K562 (cell line): Measurements from ENCODE around the gene FSTL4. TPM values are rescaled to one million over a fixed set of nuclear protein-coding genes. Genes with fewer than 3 reads are reported as not detected.

ENCODE experiments used
- ATAC-seq: fragments of 200-7000 bp; cut with Tn5 transposase; 3 replicates; pipeline ENCODE4 v1.9.1; 2020; ENCODE audit warnings: moderate library complexity
- BruUV-seq: library from RNA; stranded (reverse); fragments of 400-500 nt; replicated peaks from 2 replicates; lab custom pipeline; 2021; lab: Mats Ljungman, UMichigan
- CTCF ChIA-PET: fragments of 300-600 bp; formaldehyde crosslinking; extraction: SDS; loops from one replicate; lab custom pipeline; 2021; ENCODE audit warnings: low intra/inter-chr PET ratio; lab: Yijun Ruan, JAX
- POLR2A ChIA-PET: fragments of 300-600, 350-650 bp; sonication (Branson Sonifier 250); formaldehyde crosslinking; extraction: SDS; loops from one replicate; lab custom pipeline; 2021; ENCODE audit warnings: antibody characterized with exemption, inconsistent platforms; lab: Yijun Ruan, JAX
- DNase-seq, 4 experiments: peaks; one replicate each; pipeline versions ENCODE4 v3.0.0 to v3.0.0-alpha.2; 2011 to 2018; ENCODE audit warnings: low spot score in 3 of 4, mixed read lengths in 3 of 4; ENCODE audit errors: extremely low read depth in 1 of 4
- FAIRE-seq: peaks from 2 replicates; lab custom pipeline; 2011; peaks lifted over from hg19 to GRCh38; lab: Jason Lieb, UNC
- H2AFZ ChIP-seq: 2 replicates; pipeline ENCODE4 v1.6.0; 2011; ENCODE audit warnings: low read depth, low read length, control low read depth, inconsistent platforms
- H3K27ac ChIP-seq: fragments of 200-600 bp; 3 replicates; pipeline ENCODE4 v1.8.0; 2011; ENCODE audit warnings: low read depth, mild to moderate bottlenecking, control low read depth, inconsistent platforms, low read length, moderate library complexity, mixed read lengths; ENCODE audit errors: extremely low read depth
- H3K27me3 ChIP-seq, 2 experiments: fragments of 300-600 bp in 1 of 2; 2 replicates in 1 of 2; 3 replicates in 1 of 2; pipeline versions ENCODE4 v1.6.0 to v1.8.0; 2011; ENCODE audit warnings: inconsistent platforms in 2 of 2, low read length in 2 of 2, mild to moderate bottlenecking in 1 of 2, mixed read lengths in 1 of 2, moderate library complexity in 1 of 2; ENCODE audit not compliant: control insufficient read depth in 2 of 2, insufficient read depth in 2 of 2
- H3K36me3 ChIP-seq: fragments of 300-600 bp; 3 replicates; pipeline ENCODE4 v1.8.0; 2011; ENCODE audit warnings: mild to moderate bottlenecking, low read length, inconsistent platforms; ENCODE audit not compliant: control insufficient read depth, insufficient read depth
- H3K4me1 ChIP-seq, 2 experiments: fragments of 200-600 bp in 1 of 2; replicated peaks in 1 of 2; 2 replicates in 1 of 2; 3 replicates in 1 of 2; pipeline versions ENCODE4 v1.5.1 to v1.8.0; 2011; ENCODE audit warnings: inconsistent platforms in 2 of 2, low read length in 2 of 2, mild to moderate bottlenecking in 1 of 2, mixed read lengths in 1 of 2, moderate library complexity in 1 of 2; ENCODE audit not compliant: control insufficient read depth in 2 of 2, insufficient read depth in 2 of 2
- H3K4me2 ChIP-seq: 2 replicates; pipeline ENCODE4 v1.6.1; 2011; ENCODE audit warnings: low read length, control low read depth, inconsistent platforms, mixed read lengths; ENCODE audit not compliant: insufficient read depth
- H3K4me3 ChIP-seq: fragments of 200-600 bp; sonication (generic), shearing (Covaris generic); 2 replicates; pipeline ENCODE4 v1.5.1; 2016; ENCODE audit warnings: control low read depth, inconsistent platforms
- H3K79me2 ChIP-seq: fragments of 200-600 bp; 3 replicates; pipeline ENCODE4 v1.8.0; 2011; ENCODE audit warnings: low read length, inconsistent platforms; ENCODE audit not compliant: control insufficient read depth, insufficient read depth
- H3K9ac ChIP-seq, 2 experiments: 2 replicates each; pipeline versions ENCODE4 v1.6.0 to v1.6.1; 2011; ENCODE audit warnings: low read depth in 2 of 2, low read length in 2 of 2, control low read depth in 1 of 2, inconsistent platforms in 1 of 2, mild to moderate bottlenecking in 1 of 2, mixed read lengths in 1 of 2; ENCODE audit not compliant: insufficient read depth in 1 of 2
- H3K9me1 ChIP-seq: one replicate; pipeline ENCODE4 v1.6.0; 2011; ENCODE audit warnings: inconsistent platforms, mild to moderate bottlenecking, low read length, moderate library complexity; ENCODE audit not compliant: control insufficient read depth, insufficient read depth
- H3K9me3 ChIP-seq: replicated peaks from 2 replicates; pipeline ENCODE4 v1.5.1; 2011; ENCODE audit warnings: low read depth, low read length, inconsistent platforms; ENCODE audit not compliant: control insufficient read depth, insufficient read depth
- H4K20me1 ChIP-seq: replicated peaks from 2 replicates; pipeline ENCODE4 v1.6.1; 2011; ENCODE audit warnings: low read length, inconsistent platforms, mixed read lengths; ENCODE audit not compliant: control insufficient read depth, insufficient read depth
- FOSL1 ChIP-seq: fragments of 200-800 bp; sonication (Bioruptor generic); conservative IDR thresholded peaks from 2 replicates; pipeline ENCODE4 v1.6.1; 2016; ENCODE audit warnings: missing genetic modification characterization, missing compliant biosample characterization
- GATA2 ChIP-seq: sonication (generic); formaldehyde crosslinking; IDR thresholded peaks from 2 replicates; pipeline ENCODE4 v1.4.0; 2020; ENCODE audit warnings: mild to moderate bottlenecking, missing genetic modification reagents
- GMEB1 ChIP-seq: fragments of 250-450 bp; sonication (Bioruptor Pico); IDR thresholded peaks from 2 replicates; pipeline ENCODE4 v1.4.0; 2020; ENCODE audit warnings: mild to moderate bottlenecking
- MTA3 ChIP-seq: fragments of 450-650 bp; formaldehyde crosslinking; IDR thresholded peaks from 2 replicates; pipeline ENCODE4 v1.6.1; 2017; ENCODE audit warnings: mild to moderate bottlenecking, borderline replicate concordance
- NUFIP1 ChIP-seq: fragments of 450-650 bp; IDR thresholded peaks from 2 replicates; pipeline ENCODE4 v1.6.1; 2018; ENCODE audit not compliant: partially characterized antibody
- POLR2B ChIP-seq: fragments of 450-650 bp; IDR thresholded peaks from 2 replicates; pipeline ENCODE4 v1.6.1; 2018; ENCODE audit warnings: low read depth; ENCODE audit not compliant: partially characterized antibody
- RNF2 ChIP-seq: sonication (generic); IDR thresholded peaks from 2 replicates; pipeline ENCODE4 v1.6.1; 2016
- SMARCE1 ChIP-seq: fragments of 450-650 bp; IDR thresholded peaks from 2 replicates; pipeline ENCODE4 v1.7.1; 2016; ENCODE audit warnings: mild to moderate bottlenecking
- SP2 ChIP-seq: IDR thresholded peaks from 2 replicates; pipeline ENCODE4 v1.6.1; 2011; ENCODE audit warnings: mild to moderate bottlenecking, low read depth, low read length, moderate library complexity; ENCODE audit not compliant: poor library complexity, severe bottlenecking; ENCODE audit errors: extremely low read depth
- ZNF511 ChIP-seq: sonication (generic); formaldehyde crosslinking; IDR thresholded peaks from 2 replicates; pipeline ENCODE4 v1.8.0; 2022; ENCODE audit warnings: mild to moderate bottlenecking, missing genetic modification reagents
- ZNF785 ChIP-seq: fragments of 250-450 bp; sonication (Bioruptor Pico); IDR thresholded peaks from 2 replicates; pipeline ENCODE4 v1.4.0; 2020; ENCODE audit warnings: mild to moderate bottlenecking
- WGBS: fragments of 100-300 bp; shearing (Covaris generic); methylation state at CpG from one replicate; pipeline ENCODE4 v1.1.6; 2016; ENCODE audit warnings: low coverage, mixed read lengths; ENCODE audit not compliant: insufficient coverage; ENCODE audit errors: missing lambda C conversion rate; 5-methylcytosine and 5-hydroxymethylcytosine counted together
- in situ Hi-C: fragments of 300-500 bp; cut with MboI; formaldehyde crosslinking; loops from 4 replicates; pipeline ENCODE4 v1.15.0; 2018; ENCODE audit warnings: inconsistent platforms, mixed read lengths
- intact Hi-C: fragments of 100-400 bp; cut with micrococcal nuclease; formaldehyde crosslinking; loops from 2 replicates; pipeline ENCODE4 v1.14.2; 2022
- polyA plus RNA-seq, 8 experiments: library from polyadenylated mRNA; depleted of rRNA in 4 of 8; stranded (reverse) in 5 of 8; unstranded in 3 of 8; fragments of >200 nt; fragmentation: Nextera tagmentation in 2 of 8; fragmentation: Illumina TruSeq in 1 of 8; extraction: Ambion mirVana in 2 of 8; extraction: Trizol in 1 of 8; gene quantifications; 2 replicates each; pipeline versions ENCODE4 v1.2.1 to v1.2.3, GENCODE V29; 2011 to 2014; ENCODE audit warnings: inconsistent platforms in 1 of 8, missing spikeins in 1 of 8
- total RNA-seq, 7 experiments: library from RNA; depleted of rRNA in 6 of 7; stranded (reverse); fragments of >200 nt in 6 of 7; fragmentation: Illumina TruSeq in 2 of 7; extraction: Trizol in 2 of 7; gene quantifications; 2 replicates each; pipeline versions ENCODE4 v1.2.1 to v1.2.3, GENCODE V29; 2011 to 2021; ENCODE audit warnings: low replicate concordance in 1 of 7
- TF ChIP-seq, protein P1 (sequence below): fragments of 450-650 bp; formaldehyde crosslinking; conservative IDR thresholded peaks from 2 replicates; pipeline ENCODE4 v1.4.0; 2022; ENCODE audit warnings: mild to moderate bottlenecking, missing genetic modification characterization

Gene FSTL4
- total and polyA plus RNA-seq, 9 of the 15 experiments (the other 6 are each of a cell fraction or from before 2014, with no cell fraction given) = 0.08 to 0.18 (median 0.10) TPM; not detected in 5

DNA sequence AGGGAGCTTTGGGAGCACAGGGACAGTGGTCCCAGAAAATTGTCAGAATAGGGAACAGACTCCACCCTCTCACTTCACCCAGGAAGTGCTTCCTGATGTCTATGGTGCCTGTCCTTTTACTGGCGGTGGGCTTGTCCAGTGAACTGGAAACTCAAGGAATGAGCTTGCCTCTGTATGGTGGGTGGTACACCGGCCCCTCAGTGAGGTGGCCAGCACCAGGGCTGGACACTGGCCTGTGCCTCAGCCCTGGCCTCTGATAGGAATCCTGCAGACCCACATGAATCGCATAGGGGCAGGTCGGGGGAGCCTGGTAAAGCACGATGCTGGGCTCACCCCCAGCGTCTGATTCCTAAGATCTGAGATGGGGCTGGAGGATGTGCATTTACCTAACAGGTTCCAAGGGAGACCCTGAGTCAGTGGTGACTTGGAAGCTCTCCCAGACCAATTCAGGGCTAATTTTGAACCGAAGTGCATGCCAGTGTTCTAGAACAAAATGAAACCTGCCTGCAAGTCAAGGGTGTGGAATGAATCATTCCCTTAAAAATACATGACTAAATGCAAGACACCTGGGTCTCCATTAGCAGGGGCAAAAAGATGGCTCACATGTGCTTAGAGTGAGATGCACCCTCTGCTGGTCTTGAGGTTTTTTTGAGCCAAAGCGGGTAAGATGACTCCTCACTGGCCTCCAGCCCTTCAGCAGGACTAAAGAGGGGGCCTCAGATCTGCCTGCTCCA, 382.2 kb downstream of the FSTL4 start:
- no peak overlapping the region for H3K9ac ChIP-seq
- in situ Hi-C loops (no loop called here), intact Hi-C loops (no loop called here)
- H2AFZ ChIP-seq = no peak overlapping the region; the same call in 1 of the 2 replicates
- no peaks in the 10 kb centered on the region for H3K9me1 ChIP-seq
- DNase-seq = no peak
- H3K27ac ChIP-seq = no peak overlapping the region
- H3K4me1 ChIP-seq = 0 out of 5 replicates have a peak, but pooled peaks cover 0 to 2% of the 10 kb centered on the region in 2 experiments
- H3K9me3 ChIP-seq = no peaks in the 10 kb centered on the region
- no TSS peak for BruUV-seq
- no peaks in the 10 kb centered on the region for H4K20me1 ChIP-seq
- no peak for FAIRE-seq
- no peaks in the 10 kb centered on the region for H3K36me3 ChIP-seq
- no peaks in the 10 kb centered on the region for H3K79me2 ChIP-seq
- WGBS = 13% methylated on average over 8 of the region's 8 CpGs
- H3K27me3 ChIP-seq = peaks cover 0 to 7% of the 10 kb centered on the region in 2 experiments; a peak in 2 of 5 replicates
- no peak overlapping the region for H3K4me2 ChIP-seq
- ATAC-seq = 0 out of 3 replicates have a peak, but pooled peaks have one; percentile 23
- no peak overlapping the region for H3K4me3 ChIP-seq
- ChIA-PET POLR2A (interaction anchor here (1.0 to 2.9 kb wide), 2 partner anchors 9 to 10 kb away, joined by 7 to 9 read pairs; no protein-coding TSS in a partner anchor), CTCF (no interaction called here)
- no peak for TF ChIP-seq SP2
- TF ChIP-seq, all 486 proteins: peak for 0

- intact Hi-C loops = no loop called here
- no peak for FAIRE-seq
- TF ChIP-seq MTA3 (no peak), ZNF785 (no peak), ZNF511 (no peak), NUFIP1 (no peak), FOSL1 (tag) (no peak), GATA2 (no peak), GMEB1 (no peak), RNF2 (no peak), SMARCE1 (no peak), POLR2B (no peak)
- TF ChIP-seq, protein P1, sequence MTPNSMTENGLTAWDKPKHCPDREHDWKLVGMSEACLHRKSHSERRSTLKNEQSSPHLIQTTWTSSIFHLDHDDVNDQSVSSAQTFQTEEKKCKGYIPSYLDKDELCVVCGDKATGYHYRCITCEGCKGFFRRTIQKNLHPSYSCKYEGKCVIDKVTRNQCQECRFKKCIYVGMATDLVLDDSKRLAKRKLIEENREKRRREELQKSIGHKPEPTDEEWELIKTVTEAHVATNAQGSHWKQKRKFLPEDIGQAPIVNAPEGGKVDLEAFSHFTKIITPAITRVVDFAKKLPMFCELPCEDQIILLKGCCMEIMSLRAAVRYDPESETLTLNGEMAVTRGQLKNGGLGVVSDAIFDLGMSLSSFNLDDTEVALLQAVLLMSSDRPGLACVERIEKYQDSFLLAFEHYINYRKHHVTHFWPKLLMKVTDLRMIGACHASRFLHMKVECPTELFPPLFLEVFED (CRISPR knock-in tag) = no peak
These were observed 384.0 kb downstream of the FSTL4 start for GRCh38 chr5:133228316-133228715.

More at GRCh38 chr5:133228316-133228715, 384.0 kb downstream of the FSTL4 start:
- POLR2A ChIA-PET = no interaction called here
- no peaks in the 10 kb centered on the region for H3K36me3 ChIP-seq
- in situ Hi-C loops = no loop called here
- H3K4me1 ChIP-seq = 0 out of 5 replicates have a peak, but pooled peaks cover 0 to 2% of the 10 kb centered on the region in 2 experiments
- no TSS peak for BruUV-seq
- no peak for DNase-seq
- H3K9me3 ChIP-seq = no peaks in the 10 kb centered on the region
- CTCF ChIA-PET = no interaction called here
- no peaks in the 10 kb centered on the region for H4K20me1 ChIP-seq
- H3K9ac ChIP-seq = no peak overlapping the region
- no peak overlapping the region for H2AFZ ChIP-seq
- no peak overlapping the region for H3K27ac ChIP-seq
- H3K4me3 ChIP-seq = no peak overlapping the region
- H3K27me3 ChIP-seq = peaks cover under 1 to 22% of the 10 kb centered on the region in 2 experiments; a peak in 3 of 5 replicates
- WGBS = 0% methylated on average over 1 of the region's 1 CpG
- no peak for ATAC-seq
- no peaks in the 10 kb centered on the region for H3K9me1 ChIP-seq
- no peaks in the 10 kb centered on the region for H3K79me2 ChIP-seq
- no peak overlapping the region for H3K4me2 ChIP-seq
